ENCODE results near the gene TARP.

- TF ChIP-seq CTCF (IDR thresholded peaks at IDR 0.05), result no peak
- TF ChIP-seq POLR2A (IDR thresholded peaks at IDR 0.05), result no peak
These were observed 62.0 kb downstream of the TARP start for GRCh38 chr7:38211486-38211885.
